ENCODE measurements around the gene PTCHD1. TPM values are rescaled to one million over a fixed set of nuclear protein-coding genes. Genes with fewer than 3 reads are reported as not detected.

Gene PTCHD1
- total and polyA plus RNA-seq, 2 of the 4 experiments (the other 2 are of a cell fraction): not detected

GRCh38 chrX:23387550-23388184, 53.0 kb downstream of the PTCHD1 start:
- Histone ChIP-seq H2AFZ (replicated peaks; ENCODE audit: low read length, poor library complexity) (no peak overlapping the region), H3K4me1 (ENCODE audit: control insufficient read depth, insufficient read depth, low read length) (no peaks in the 10 kb centered on the region), H4K20me1 (ENCODE audit: insufficient read depth, low read length) (no peaks in the 10 kb centered on the region), H3K9me1 (ENCODE audit: insufficient read depth, low read length) (no peaks in the 10 kb centered on the region), H3K27ac (ENCODE audit: insufficient read depth, low read length) (no peak overlapping the region), H2BK15ac (ENCODE audit: low read depth, low read length) (no peak overlapping the region), H4K5ac (ENCODE audit: low read depth, low read length) (no peak overlapping the region), H3K4me3 (ENCODE audit: insufficient read depth, low read depth, low read length) (no peak overlapping the region), H3K14ac (replicated peaks; ENCODE audit: low read depth, low read length) (no peak overlapping the region), H4K8ac (ENCODE audit: low read depth in 2 of 2, low read length in 2 of 2) (no peak overlapping the region), H2AK5ac (ENCODE audit: low read depth, low read length) (no peak overlapping the region), H3K23ac (ENCODE audit: low read depth, low read length) (no peak overlapping the region), H2BK5ac (ENCODE audit: low read depth, low read length, poor library complexity, severe bottlenecking) (no peak overlapping the region), H3K56ac (ENCODE audit: extremely low read depth, insufficient read depth, low read length) (no peak overlapping the region), H3K36me3 (ENCODE audit: control insufficient read depth, insufficient read depth, low read length) (no peaks in the 10 kb centered on the region), H3K9ac (ENCODE audit: low read depth, low read length) (no peak overlapping the region), H3K27me3 (ENCODE audit: control insufficient read depth, insufficient read depth, low read length) (no peaks in the 10 kb centered on the region), H2BK120ac (ENCODE audit: low read depth, low read length) (no peak overlapping the region), H3K18ac (ENCODE audit: low read depth, low read length) (no peak overlapping the region), H3K4ac (ENCODE audit: low read depth, low read length) (no peak overlapping the region), H2AK9ac (replicated peaks; ENCODE audit: low read depth, low read length, poor library complexity) (no peak overlapping the region), H3K79me1 (ENCODE audit: low read depth in 1 of 2, low read length in 2 of 2) (no peaks in the 10 kb centered on the region), H3K4me2 (ENCODE audit: low read depth, low read length) (no peak overlapping the region), H3K9me3 (ENCODE audit: control insufficient read depth, insufficient read depth, low read length) (no peaks in the 10 kb centered on the region), H4K91ac (ENCODE audit: insufficient read depth, low read depth, low read length) (no peak overlapping the region), H2BK20ac (ENCODE audit: low read depth, low read length) (no peak overlapping the region)
- no peak for ATAC-seq (ENCODE audit: low read depth)
- BruUV-seq (replicated peaks): no TSS peak
- dilution Hi-C loops (cut with HindIII; ENCODE audit: low sequenced_read_pairs, unreplicated experiment): no loop called here
- CTCF ChIA-PET: no interaction called here
- no CpG with 5 or more reads among the region's 6 CpGs for WGBS, 2 experiments (ENCODE audit: extremely low coverage in 2 of 2, insufficient read length in 1 of 2)
- TF ChIP-seq BHLHE40 (IDR thresholded peaks at IDR 0.05; ENCODE audit: low read depth, low read length) (no peak), MAZ (IDR thresholded peaks at IDR 0.05; ENCODE audit: borderline replicate concordance, low read depth, low read length) (no peak), MXI1 (IDR thresholded peaks at IDR 0.05; ENCODE audit: borderline replicate concordance, low read depth, low read length) (no peak), RAD21 (IDR thresholded peaks at IDR 0.05; ENCODE audit: low read length) (no peak), RFX5 (IDR thresholded peaks at IDR 0.05; ENCODE audit: low read depth, low read length) (no peak), CHD1 (IDR thresholded peaks at IDR 0.05; ENCODE audit: low read depth, low read length) (no peak), ELK1 (IDR thresholded peaks at IDR 0.05; ENCODE audit: borderline replicate concordance, low read depth, low read length) (no peak)
- intact Hi-C loops (cut with micrococcal nuclease): no loop called here
- POLR2A ChIA-PET (ENCODE audit: unreplicated experiment): no interaction called here
- in situ Hi-C loops (cut with MboI; ENCODE audit: low sequenced_read_pairs): no loop called here
- no peak for DNase-seq
